ENCODE data around the gene FLOT1.

FLOT1 gene

DNA sequence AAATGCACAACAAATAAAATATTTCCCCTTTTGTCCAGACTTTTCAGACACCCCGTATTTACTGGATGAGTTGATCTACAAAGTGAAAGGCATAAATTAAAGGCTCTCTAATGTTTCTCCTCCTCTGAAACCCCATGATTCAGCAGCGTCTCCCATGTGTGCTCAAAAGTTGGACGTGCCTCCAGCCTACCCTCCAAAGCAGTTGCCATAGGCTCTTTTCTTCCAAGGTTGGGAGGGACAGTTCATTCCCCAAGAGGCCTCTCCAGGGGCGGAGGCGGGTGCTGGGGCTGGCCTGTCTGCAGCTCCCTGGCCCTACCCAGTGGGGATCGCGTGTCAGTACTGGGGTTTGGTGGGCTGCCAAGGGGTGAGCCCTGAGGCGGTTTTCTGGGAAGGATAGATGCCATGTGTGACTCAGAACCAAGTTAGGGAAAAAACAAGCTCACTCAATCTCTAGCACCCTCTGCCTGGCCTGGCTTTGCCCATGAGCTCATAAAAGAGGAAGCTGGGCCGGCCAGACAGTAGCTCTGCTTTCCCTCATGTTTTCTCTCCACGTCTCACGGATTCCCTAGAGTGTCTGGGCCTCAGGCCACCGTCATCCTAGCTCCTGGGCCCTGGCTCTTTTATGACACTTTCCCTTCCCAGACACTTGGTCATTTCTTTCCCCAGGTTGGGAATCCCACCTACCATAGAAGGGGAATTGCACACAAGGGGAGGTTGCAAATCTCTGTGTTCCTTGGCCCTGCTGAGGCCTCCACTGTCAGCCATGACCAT, 9.9 kb upstream of the FLOT1 start (continued):
- TF ChIP-seq ZNF521 (tag by site-specific recombination; IDR thresholded peaks at IDR 0.05), result no peak
- TF ChIP-seq, protein P1, sequence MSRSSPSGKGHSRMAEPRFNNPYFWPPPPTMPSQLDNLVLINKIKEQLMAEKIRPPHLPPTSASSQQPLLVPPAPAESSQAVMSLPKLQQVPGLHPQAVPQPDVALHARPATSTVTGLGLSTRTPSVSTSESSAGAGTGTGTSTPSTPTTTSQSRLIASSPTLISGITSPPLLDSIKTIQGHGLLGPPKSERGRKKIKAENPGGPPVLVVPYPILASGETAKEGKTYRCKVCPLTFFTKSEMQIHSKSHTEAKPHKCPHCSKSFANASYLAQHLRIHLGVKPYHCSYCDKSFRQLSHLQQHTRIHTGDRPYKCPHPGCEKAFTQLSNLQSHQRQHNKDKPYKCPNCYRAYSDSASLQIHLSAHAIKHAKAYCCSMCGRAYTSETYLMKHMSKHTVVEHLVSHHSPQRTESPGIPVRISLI (tag by site-specific recombination; IDR thresholded peaks at IDR 0.05), result peak; percentile 97
- TF ChIP-seq HIC1 (tag by site-specific recombination; IDR thresholded peaks at IDR 0.05), result peak; percentile 67; the same call in 1 of the 2 replicates
- no peak for TF ChIP-seq GFI1B (tag by site-specific recombination; IDR thresholded peaks at IDR 0.05)
- TF ChIP-seq WT1 (tag by site-specific recombination; IDR thresholded peaks at IDR 0.05), result peak; percentile 62; the same call in 1 of the 2 replicates
- TF ChIP-seq ZNF391 (tag by site-specific recombination; IDR thresholded peaks at IDR 0.05; ENCODE audit: borderline replicate concordance, low read depth), result 0 out of 2 replicates have a peak, but pooled peaks have one; percentile 28
- TF ChIP-seq KLF8 (tag by site-specific recombination; IDR thresholded peaks at IDR 0.05), result peak; percentile 64; the same call in 1 of the 2 replicates
- TF ChIP-seq ZNF843 (tag by site-specific recombination; IDR thresholded peaks at IDR 0.05), result peak; percentile 89; the same call in 1 of the 2 replicates
- no peak for TF ChIP-seq REPIN1 (tag by site-specific recombination; IDR thresholded peaks at IDR 0.05; ENCODE audit: low read depth)
- TF ChIP-seq ZNF292 (tag by site-specific recombination; IDR thresholded peaks at IDR 0.05; ENCODE audit: borderline replicate concordance, low read depth), result no peak
- TF ChIP-seq, protein P2, sequence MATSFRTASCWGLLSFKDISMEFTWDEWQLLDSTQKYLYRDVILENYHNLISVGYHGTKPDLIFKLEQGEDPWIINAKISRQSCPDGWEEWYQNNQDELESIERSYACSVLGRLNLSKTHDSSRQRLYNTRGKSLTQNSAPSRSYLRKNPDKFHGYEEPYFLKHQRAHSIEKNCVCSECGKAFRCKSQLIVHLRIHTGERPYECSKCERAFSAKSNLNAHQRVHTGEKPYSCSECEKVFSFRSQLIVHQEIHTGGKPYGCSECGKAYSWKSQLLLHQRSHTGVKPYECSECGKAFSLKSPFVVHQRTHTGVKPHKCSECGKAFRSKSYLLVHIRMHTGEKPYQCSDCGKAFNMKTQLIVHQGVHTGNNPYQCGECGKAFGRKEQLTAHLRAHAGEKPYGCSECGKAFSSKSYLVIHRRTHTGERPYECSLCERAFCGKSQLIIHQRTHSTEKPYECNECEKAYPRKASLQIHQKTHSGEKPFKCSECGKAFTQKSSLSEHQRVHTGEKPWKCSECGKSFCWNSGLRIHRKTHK (tag by site-specific recombination; IDR thresholded peaks at IDR 0.05), result no peak
- TF ChIP-seq, protein P3, sequence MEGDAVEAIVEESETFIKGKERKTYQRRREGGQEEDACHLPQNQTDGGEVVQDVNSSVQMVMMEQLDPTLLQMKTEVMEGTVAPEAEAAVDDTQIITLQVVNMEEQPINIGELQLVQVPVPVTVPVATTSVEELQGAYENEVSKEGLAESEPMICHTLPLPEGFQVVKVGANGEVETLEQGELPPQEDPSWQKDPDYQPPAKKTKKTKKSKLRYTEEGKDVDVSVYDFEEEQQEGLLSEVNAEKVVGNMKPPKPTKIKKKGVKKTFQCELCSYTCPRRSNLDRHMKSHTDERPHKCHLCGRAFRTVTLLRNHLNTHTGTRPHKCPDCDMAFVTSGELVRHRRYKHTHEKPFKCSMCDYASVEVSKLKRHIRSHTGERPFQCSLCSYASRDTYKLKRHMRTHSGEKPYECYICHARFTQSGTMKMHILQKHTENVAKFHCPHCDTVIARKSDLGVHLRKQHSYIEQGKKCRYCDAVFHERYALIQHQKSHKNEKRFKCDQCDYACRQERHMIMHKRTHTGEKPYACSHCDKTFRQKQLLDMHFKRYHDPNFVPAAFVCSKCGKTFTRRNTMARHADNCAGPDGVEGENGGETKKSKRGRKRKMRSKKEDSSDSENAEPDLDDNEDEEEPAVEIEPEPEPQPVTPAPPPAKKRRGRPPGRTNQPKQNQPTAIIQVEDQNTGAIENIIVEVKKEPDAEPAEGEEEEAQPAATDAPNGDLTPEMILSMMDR (tag by site-specific recombination; IDR thresholded peaks at IDR 0.05), result peak; percentile 37
- no peak for TF ChIP-seq ZNF266 (tag by site-specific recombination; IDR thresholded peaks at IDR 0.05; ENCODE audit: low read depth)
- peak; percentile 55; the same call in 1 of the 2 replicates for TF ChIP-seq ZNF2 (tag by site-specific recombination; IDR thresholded peaks at IDR 0.05)
- no peak for TF ChIP-seq ZNF791 (tag by site-specific recombination; IDR thresholded peaks at IDR 0.05)
- TF ChIP-seq ZNF354C (tag by site-specific recombination; IDR thresholded peaks at IDR 0.05; ENCODE audit: borderline replicate concordance, low read depth), result no peak
- no peak for TF ChIP-seq ZNF239 (tag by site-specific recombination; IDR thresholded peaks at IDR 0.05)
- TF ChIP-seq YY1 (tag by site-specific recombination; IDR thresholded peaks at IDR 0.05), result 0 out of 2 replicates have a peak, but pooled peaks have one; percentile 25
- peak; percentile 58; the same call in 1 of the 2 replicates for TF ChIP-seq ZNF324 (tag by site-specific recombination; IDR thresholded peaks at IDR 0.05)
- TF ChIP-seq ZNF777 (tag by site-specific recombination; IDR thresholded peaks at IDR 0.05; ENCODE audit: borderline replicate concordance), result no peak
- TF ChIP-seq ZNF302 (tag by site-specific recombination; IDR thresholded peaks at IDR 0.05; ENCODE audit: low read depth), result no peak
- TF ChIP-seq, protein P4, sequence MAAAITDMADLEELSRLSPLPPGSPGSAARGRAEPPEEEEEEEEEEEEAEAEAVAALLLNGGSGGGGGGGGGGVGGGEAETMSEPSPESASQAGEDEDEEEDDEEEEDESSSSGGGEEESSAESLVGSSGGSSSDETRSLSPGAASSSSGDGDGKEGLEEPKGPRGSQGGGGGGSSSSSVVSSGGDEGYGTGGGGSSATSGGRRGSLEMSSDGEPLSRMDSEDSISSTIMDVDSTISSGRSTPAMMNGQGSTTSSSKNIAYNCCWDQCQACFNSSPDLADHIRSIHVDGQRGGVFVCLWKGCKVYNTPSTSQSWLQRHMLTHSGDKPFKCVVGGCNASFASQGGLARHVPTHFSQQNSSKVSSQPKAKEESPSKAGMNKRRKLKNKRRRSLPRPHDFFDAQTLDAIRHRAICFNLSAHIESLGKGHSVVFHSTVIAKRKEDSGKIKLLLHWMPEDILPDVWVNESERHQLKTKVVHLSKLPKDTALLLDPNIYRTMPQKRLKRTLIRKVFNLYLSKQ (tag by site-specific recombination; IDR thresholded peaks at IDR 0.05; ENCODE audit: borderline replicate concordance), result no peak
- no peak for TF ChIP-seq ZBTB11 (tag by site-specific recombination; conservative IDR thresholded peaks at IDR 0.05; ENCODE audit: low read depth)
- peak; percentile 89 for TF ChIP-seq SP2 (tag by site-specific recombination; IDR thresholded peaks at IDR 0.05)
- TF ChIP-seq ZNF580 (tag by site-specific recombination; IDR thresholded peaks at IDR 0.05), result peak; percentile 48
